Esophagus muscularis mucosa (tissue), 4 donors: Measurements from ENCODE around the gene COPG2. TPM values are rescaled to one million over a fixed set of nuclear protein-coding genes. Genes with fewer than 3 reads are reported as not detected.

Source experiments
- DNase-seq: peaks from one replicate; pipeline ENCODE4 v3.0.0-alpha.2; 2017; ENCODE audit errors: extremely low spot score
- H3K27ac ChIP-seq, 4 donors: fragments of 200-600 bp; sonication (generic); replicated peaks in 1 of 4; 1 replicate in 3 of 4; 2 replicates in 1 of 4; pipeline ENCODE4 v1.5.1; 2016 to 2019; ENCODE audit warnings: mild to moderate bottlenecking in 1 of 4
- H3K27me3 ChIP-seq, 4 donors: fragments of 200-600 bp; sonication (generic); one replicate each; pipeline versions ENCODE4 v1.5.1 to v1.6.0; 2016 to 2019
- H3K36me3 ChIP-seq, 4 donors: fragments of 200-600 bp; sonication (generic); one replicate each; pipeline ENCODE4 v1.5.1; 2016 to 2019
- H3K4me1 ChIP-seq, 4 donors: fragments of 200-600 bp; sonication (generic); one replicate each; pipeline ENCODE4 v1.5.1; 2016 to 2019
- H3K4me3 ChIP-seq, 4 donors: fragments of 200-600 bp; sonication (generic); 1 replicate in 2 of 4; 2 replicates in 2 of 4; pipeline ENCODE4 v1.5.1; 2016 to 2019; ENCODE audit warnings: mild to moderate bottlenecking in 4 of 4, moderate library complexity in 1 of 4
- H3K9me3 ChIP-seq, 4 donors: fragments of 200-600 bp; sonication (generic); 1 replicate in 3 of 4; 2 replicates in 1 of 4; pipeline ENCODE4 v1.5.1; 2016 to 2019
- CTCF ChIP-seq, 3 experiments: fragments of 200-600 bp in 2 of 3; fragments of 450-650 bp in 1 of 3; sonication (generic) in 2 of 3; IDR thresholded peaks; one replicate each; pipeline ENCODE4 v1.5.1; 2017 to 2019; ENCODE audit warnings: antibody characterized with exemption in 3 of 3, mild to moderate bottlenecking in 2 of 3, moderate library complexity in 1 of 3
- EP300 ChIP-seq: sonication (generic); formaldehyde crosslinking; IDR thresholded peaks from one replicate; pipeline ENCODE4 v1.6.1; 2017; ENCODE audit warnings: antibody characterized with exemption
- POLR2A ChIP-seq: fragments of 450-650 bp; IDR thresholded peaks from one replicate; pipeline ENCODE4 v1.6.1; 2017; ENCODE audit warnings: antibody characterized with exemption, moderate library complexity, mild to moderate bottlenecking, low read depth
- POLR2AphosphoS5 ChIP-seq, 2 donors: sonication (generic); formaldehyde crosslinking; IDR thresholded peaks; one replicate each; pipeline ENCODE4 v1.6.1; 2017; ENCODE audit warnings: antibody characterized with exemption in 2 of 2
- WGBS: methylation state at CpG from one replicate; pipeline ENCODE4 v1.1.5; 2018; 5-methylcytosine and 5-hydroxymethylcytosine counted together
- intact Hi-C: fragments of 100-400 bp; cut with DNase I; formaldehyde crosslinking; loops from one replicate; pipeline ENCODE4 v1.15.1; 2023
- total RNA-seq, 4 donors: library from RNA; depleted of rRNA; stranded (reverse); fragments of >200 nt; gene quantifications; one replicate each; pipeline versions ENCODE4 v1.1.0 to v1.2.1, GENCODE V29; 2016

Gene COPG2
- total RNA-seq = 10 to 100 TPM in 3 of 4 donors, 1 to 10 TPM in 1; 9.6 to 11.9 (median 10.7) TPM

- Histone ChIP-seq H3K36me3 (peaks cover 0 to 16% (median 0%) of the 10 kb centered on the region in 4 donors), H3K4me1 (peaks cover 0 to 18% (median 13%) of the 10 kb centered on the region in 4 donors), H3K27me3 (no peaks in the 10 kb centered on the region), H3K9me3 (no peaks in the 10 kb centered on the region), H3K27ac (peak within 1 kb of the TSS; percentile 80 to 86 (median 84)), H3K4me3 (peak within 1 kb of the TSS; percentile 66 to 93 (median 82))
- intact Hi-C loops = loop anchor here (10.0 kb wide), 1 partner anchor 594 kb away; the partner anchor contains the start of gene KLHDC10
- TF ChIP-seq POLR2A (no peak), EP300 (no peak), POLR2AphosphoS5 (IDR thresholded peaks at IDR 0.05) (peak in 1 of 2 donors; percentile 77), CTCF (IDR thresholded peaks at IDR 0.05) (peak in 2 of 3 experiments; percentile 5 to 21)
- WGBS = 2% methylated on average over 20 of the region's 103 CpGs
- DNase-seq = peak; percentile 92
Observed at GRCh38 chr7:130668258-130669084, at the start of gene COPG2. Gene COPG2, minus strand, starts transcription at chr7:130668748. Its CDS starts 80 bp downstream, at chr7:130668668.

- intact Hi-C loops = no loop called here
- no peaks in the 10 kb centered on the region for H3K4me1 ChIP-seq
Observed at GRCh38 chr7:130712416-130712815, 43.9 kb upstream of the COPG2 start.

GRCh38 chr7:130708766-130709165 lies 40.2 kb upstream of the COPG2 start:
- Histone ChIP-seq H3K36me3 (no peaks in the 10 kb centered on the region), H3K27ac (no peak overlapping the region), H3K9me3 (no peaks in the 10 kb centered on the region), H3K27me3 (peaks cover 0 to 22% (median 0%) of the 10 kb centered on the region in 4 donors), H3K4me1 (no peaks in the 10 kb centered on the region), H3K4me3 (no peak overlapping the region)
- intact Hi-C loops = no loop called here
- TF ChIP-seq POLR2AphosphoS5 (IDR thresholded peaks at IDR 0.05) = no peak
- no peak for TF ChIP-seq EP300
- no peak for TF ChIP-seq CTCF (IDR thresholded peaks at IDR 0.05)
- no peak for TF ChIP-seq POLR2A
- 85% methylated on average over 4 of the region's 4 CpGs for WGBS
- no peak for DNase-seq

More at GRCh38 chr7:130712416-130712815, 43.9 kb upstream of the COPG2 start:
- H3K36me3 ChIP-seq = no peaks in the 10 kb centered on the region
- TF ChIP-seq CTCF (IDR thresholded peaks at IDR 0.05) (no peak), POLR2AphosphoS5 (IDR thresholded peaks at IDR 0.05) (no peak), POLR2A (no peak), EP300 (no peak)
- H3K27ac ChIP-seq = no peak overlapping the region
- peaks cover 0 to 15% (median 0%) of the 10 kb centered on the region in 4 donors for H3K27me3 ChIP-seq
- H3K9me3 ChIP-seq = no peaks in the 10 kb centered on the region
- H3K4me3 ChIP-seq = no peak overlapping the region
- 52% methylated on average over 3 of the region's 3 CpGs for WGBS
- DNase-seq = no peak

GRCh38 chr7:130708001-130708400 lies 39.5 kb upstream of the COPG2 start:
- Histone ChIP-seq H3K4me1 (no peaks in the 10 kb centered on the region), H3K4me3 (no peak overlapping the region), H3K27me3 (peaks cover 0 to 22% (median 0%) of the 10 kb centered on the region in 4 donors), H3K36me3 (no peaks in the 10 kb centered on the region), H3K27ac (no peak overlapping the region), H3K9me3 (no peaks in the 10 kb centered on the region)
- WGBS = 97% methylated on average over 4 of the region's 4 CpGs
- TF ChIP-seq EP300 (no peak), POLR2AphosphoS5 (IDR thresholded peaks at IDR 0.05) (no peak), POLR2A (no peak), CTCF (IDR thresholded peaks at IDR 0.05) (no peak)
- intact Hi-C loops = no loop called here
- no peak for DNase-seq
